Measurements from ENCODE around the gene RAE1.
"Not testable (repeated sequence)": the region's sequence is repeated elsewhere in the genome, so short reads cannot be mapped to it uniquely, and the experiment has no call there.

RAE1 gene

DNA sequence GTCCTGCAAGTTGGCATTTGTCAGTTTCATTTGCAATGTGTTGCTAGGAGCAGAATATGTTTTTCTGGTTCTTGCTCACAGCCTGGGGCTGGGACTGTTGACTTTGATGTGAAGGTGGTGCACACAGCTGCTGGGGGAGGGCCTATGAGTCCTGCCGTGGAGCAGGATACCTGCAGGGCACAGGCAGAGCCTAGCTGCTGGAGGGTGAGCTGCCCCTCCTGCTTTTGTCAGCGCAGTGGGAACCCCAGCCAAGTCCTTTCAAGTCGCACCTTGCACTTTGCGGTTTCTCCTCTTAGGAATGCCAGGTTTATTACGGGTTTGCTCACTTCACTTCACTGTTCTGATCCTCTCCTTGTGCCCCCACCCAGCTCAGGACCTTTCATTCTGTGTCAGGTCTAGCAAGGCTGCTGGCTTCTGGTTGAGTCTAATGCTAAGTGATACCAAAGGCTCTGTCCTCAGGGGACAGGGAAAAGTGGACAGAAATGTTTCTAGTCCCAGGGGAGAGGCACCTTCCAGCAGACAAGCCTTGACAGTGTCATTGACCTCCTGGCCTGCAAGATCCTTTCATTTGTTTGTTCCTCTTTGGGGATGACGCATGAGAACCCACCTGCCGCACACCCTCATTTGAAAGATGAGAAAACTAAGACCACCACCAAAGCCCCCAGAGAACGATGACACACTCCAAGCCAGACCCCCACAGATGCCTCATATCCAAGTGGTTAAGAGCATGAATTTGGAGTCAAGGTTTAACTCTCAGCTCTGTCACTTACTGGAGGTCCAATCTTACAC, 24.2 kb upstream of the RAE1 start:
- no peak for DNase-seq (ENCODE audit: low read depth, low spot score)

GRCh38 chr20:57327820-57328219, 23.2 kb upstream of the RAE1 start:
- DNase-seq (ENCODE audit: low read depth, low spot score): no peak

GRCh38 chr20:57329608-57330221, 21.3 kb upstream of the RAE1 start, which contains the start of gene SPO11:
TSS of gene SPO11 (plus strand) at chr20:57329803. CDS start at chr20:57329868, 65 bp downstream.
- no peak for DNase-seq (ENCODE audit: low read depth, low spot score)

GRCh38 chr20:57330998-57331397, 20.1 kb upstream of the RAE1 start:
- DNase-seq (ENCODE audit: low read depth, low spot score): no peak

DNA sequence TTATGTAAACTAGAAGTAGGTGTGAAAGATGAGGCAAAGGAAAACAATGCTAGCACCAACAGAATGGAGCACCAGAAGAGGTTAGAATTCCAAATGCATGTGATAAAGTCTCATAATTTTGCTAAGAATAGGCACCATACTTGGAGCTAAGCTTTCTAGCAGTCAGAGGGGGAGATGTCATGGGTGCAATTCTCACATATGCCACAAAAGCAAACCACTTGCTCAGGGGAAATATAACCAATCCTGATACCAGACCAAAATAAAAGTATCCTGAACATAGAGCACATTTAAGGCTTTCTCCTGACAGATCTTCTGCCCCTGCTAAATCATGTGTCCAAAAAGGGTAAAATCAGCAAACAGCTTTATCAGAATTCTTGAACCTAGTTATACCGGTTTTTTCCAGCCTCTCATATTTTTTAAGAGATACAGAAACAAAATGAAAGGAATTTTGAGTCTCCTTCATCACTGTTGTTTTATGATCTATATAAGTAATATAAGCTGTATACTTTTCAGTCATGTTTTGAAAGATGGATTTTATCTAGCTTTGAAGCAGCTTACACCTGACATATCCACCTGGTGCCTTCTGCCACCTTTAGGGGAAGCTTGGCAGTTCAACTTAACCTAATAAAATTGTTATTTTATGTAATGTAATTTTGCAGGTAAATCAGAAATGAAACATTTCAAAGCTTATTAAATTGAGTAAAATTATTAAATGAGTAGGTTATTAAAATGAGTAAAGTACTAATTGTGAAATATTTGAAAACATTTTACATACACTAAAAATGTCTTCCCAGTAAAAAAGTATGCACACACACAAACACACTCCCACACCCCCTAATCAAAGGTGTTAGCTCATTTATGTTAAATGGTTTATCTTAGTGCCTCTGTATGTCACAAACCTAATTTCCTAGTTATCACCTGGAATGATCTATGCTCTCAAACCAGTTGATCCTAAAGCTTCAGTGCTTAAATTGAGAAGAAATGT, 18.7 kb upstream of the RAE1 start:
- no peak for DNase-seq (ENCODE audit: low read depth, low spot score)

DNA sequence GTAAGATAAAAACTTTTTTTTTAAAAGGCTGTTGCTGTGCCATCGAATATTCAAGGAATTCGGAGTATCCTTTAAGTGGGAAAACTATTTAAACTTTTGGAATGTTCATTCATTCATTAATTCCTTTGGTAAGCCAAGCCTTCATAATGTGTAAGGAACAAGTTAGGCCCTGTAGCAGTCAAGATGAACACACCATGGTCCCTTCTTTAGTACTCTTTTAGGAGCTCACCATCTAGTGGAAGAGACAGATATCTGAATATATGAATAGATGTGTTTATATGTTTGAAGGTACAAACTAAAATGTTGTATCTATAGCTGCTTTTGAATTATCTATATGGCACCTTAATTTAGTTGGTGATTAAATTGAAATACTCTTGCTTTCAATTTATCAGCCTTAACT, 15.7 kb upstream of the RAE1 start:
- DNase-seq (ENCODE audit: low read depth, low spot score): no peak

- DNase-seq (ENCODE audit: low read depth, low spot score): no peak
Observed at GRCh38 chr20:57341663-57342062, 9.4 kb upstream of the RAE1 start.

DNA sequence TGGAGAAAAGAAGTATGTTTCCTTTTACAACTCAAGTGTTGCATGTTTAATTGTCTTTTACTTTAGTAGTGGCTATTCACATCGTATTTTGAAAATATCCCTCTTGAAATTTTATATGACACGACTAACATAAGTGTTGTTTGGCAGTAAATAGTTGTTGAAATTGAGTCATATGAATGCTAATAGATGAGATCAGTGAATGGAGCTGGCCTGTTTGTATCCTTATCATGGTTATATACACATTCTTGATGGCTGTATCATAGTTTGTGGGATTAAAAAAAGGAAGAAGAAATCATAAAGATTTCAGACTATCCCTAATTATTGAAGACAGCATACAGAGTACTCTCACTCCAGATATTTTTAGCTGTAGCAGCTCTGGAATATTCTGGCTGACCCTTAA, 8.2 kb upstream of the RAE1 start:
- DNase-seq (ENCODE audit: low read depth, low spot score): no peak

- DNase-seq (ENCODE audit: low read depth, low spot score): peak; percentile 42
Observed at GRCh38 chr20:57346477-57346876, 4.6 kb upstream of the RAE1 start.

DNA sequence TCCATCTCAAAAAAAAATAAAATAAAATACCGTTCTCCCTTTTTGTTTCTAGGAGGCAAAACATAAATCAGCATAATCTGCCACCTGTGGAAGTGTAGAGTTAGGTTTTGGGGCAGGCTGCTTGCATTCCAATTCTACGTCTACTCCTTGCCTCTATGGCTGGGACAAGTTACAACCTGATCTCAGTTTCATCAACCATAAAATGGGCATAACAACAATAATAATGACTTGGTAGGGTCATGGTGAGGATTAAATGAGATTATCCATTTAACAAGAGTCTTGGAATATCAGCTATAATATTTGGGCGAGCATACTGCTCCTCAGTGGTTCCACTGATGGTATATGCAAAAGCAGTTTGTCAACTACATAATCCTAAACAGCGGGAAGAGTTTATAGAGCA, 3.7 kb upstream of the RAE1 start:
- DNase-seq (ENCODE audit: low read depth, low spot score): no peak

DNA sequence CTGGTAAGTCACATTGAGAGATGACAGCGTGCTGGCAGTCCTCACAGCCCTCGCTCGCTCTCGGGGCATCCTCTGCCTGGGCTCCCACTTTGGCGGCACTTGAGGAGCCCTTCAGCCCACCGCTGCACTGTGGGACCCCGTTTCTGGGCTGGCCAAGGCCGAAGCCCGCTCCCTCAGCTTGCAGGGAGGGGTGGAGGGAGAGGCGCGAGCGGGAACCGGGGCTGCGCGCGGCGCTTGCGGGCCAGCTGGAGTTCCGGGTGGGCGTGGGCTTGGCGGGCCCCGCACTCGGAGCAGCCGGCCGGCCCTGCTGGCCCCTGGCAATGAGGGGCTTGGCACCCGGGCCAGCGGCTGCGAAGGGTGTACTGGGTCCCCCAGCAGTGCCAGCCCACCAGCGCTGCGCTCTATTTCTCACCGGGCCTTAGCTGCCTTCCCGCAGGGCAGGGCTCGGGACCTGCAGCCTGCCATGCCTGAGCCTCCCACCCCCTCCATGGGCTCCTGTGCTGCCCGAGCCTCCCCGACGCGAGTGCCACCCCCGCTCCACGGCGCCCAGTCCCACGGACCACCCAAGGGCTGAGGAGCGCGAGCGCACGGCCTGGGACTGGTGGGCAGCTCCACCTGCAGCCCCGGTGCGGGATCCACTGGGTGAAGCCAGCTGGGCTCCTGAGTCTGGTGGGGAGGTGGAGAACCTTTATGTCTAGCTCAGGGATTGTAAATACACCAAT, 2.7 kb upstream of the RAE1 start:
- not testable (repeated sequence) for DNase-seq (ENCODE audit: low read depth, low spot score)

DNA sequence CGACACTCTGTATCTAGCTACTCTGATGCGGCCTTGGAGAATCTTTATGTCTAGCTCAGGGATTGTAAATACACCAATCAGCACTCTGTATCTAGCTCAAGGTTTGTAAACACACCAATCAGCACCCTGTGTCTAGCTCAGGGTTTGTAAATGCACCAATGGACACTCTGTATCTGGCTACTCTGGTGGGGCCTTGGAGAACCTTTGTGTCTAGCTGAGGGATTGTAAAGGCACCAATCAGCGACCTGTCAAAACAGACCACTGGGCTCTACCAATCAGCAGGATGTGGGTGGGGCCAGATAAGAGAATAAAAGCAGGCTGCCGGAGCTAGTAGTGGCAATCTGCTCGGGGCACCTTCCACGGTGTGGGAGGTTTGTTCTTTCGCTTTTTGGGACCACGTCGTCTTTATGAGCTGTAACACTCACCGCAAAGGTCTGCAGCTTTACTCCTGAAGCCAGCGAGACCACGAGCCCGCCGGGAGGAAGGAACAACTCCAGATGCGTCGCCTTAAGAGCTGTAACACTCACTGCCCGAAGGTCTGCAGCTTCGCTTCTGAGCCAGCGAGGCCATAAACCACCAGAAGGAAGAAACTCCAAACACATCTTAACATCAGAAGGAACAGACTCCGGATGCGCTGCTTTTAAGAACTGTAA, 2.0 kb upstream of the RAE1 start:
- not testable (repeated sequence) for DNase-seq (ENCODE audit: low read depth, low spot score)

DNA sequence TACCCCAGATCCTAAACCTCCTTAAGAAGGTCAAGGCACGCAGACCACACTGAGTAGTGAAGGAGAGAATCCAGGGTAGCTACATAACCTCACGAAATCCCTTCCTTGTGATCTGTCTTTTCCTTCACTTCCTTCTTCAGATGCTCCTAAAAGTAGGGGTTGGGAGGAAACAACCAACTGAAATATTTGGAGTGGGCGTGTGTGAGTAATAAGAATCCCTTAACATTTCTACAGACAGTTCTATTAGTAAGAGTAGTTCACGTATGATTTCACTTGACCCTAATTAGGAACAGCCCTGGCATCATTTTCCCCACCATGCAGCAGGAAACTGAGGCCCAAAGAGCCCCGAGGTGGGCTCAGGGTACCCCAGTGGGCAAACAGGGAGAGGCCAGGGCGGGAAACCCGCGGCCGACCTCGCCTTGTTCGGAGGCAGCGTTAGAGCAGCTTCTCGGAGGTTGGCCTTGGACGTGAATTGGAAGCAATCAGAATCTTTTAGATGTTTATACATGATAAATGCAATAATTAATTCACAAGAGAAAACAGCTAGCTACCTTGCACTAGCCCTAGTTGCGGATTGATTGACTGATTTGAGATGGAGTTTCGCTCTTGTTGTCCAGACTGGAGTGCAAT, 859 bp upstream of the RAE1 start:
- no peak for DNase-seq (ENCODE audit: low read depth, low spot score)

DNA sequence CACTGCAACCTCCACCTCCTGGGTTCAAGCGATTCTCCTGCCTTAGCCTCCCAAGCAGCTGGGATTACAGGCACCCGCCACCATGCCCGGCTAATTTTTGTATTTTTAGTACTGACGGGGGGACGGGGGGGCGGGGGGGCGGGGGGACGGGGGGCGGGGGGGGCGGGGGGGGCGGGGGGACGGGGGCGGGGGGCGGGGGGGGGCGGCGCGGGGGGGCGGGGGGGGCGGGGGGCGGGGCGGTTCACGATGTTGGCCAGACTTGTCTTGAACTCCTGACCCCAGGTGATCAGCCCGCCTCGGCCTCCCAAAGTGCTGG, 371 bp upstream of the RAE1 start:
- DNase-seq (ENCODE audit: low read depth, low spot score): not testable (repeated sequence)

- DNase-seq (ENCODE audit: low read depth, low spot score): no peak
Observed at GRCh38 chr20:57352305-57352704, 1.2 kb downstream of the RAE1 start.

DNA sequence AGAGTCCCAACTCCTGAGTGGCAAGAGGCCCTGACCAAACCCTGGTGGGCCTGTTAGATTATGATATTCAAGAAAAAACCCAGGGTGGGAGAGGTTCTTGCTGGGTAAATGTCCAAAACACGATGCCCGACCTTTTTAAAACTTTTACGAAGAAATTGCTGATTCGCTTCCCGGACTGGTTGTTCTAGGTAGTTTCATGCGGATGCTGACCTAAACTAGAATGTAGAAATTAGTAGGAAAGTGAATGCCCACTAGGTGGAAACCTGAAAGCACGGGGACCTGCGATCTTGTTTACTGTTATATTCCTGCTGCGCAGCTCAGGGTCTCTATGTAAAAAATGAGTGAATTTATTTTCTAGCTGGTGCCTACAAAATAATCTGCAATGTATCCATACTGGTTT, 2.3 kb downstream of the RAE1 start:
- DNase-seq (ENCODE audit: low read depth, low spot score): no peak

DNA sequence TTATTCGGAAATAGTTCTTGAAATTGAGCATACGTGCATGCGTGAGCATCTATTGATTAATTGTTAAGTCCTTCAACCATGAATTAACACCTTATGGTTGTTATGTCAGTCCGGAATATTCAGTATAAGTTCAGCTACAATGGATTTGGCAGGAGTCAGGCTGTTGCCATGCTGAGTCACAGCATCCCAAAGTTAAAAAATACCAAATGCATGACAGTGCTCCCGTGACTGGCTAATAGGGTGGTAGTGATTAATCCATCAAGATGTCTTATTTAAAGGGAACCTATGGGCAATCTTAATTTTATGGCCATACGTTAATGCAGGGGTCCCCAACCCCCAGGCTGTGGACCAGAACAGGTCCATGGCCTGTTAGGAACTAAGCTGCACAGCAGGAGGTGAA, 10.5 kb downstream of the RAE1 start:
- DNase-seq (ENCODE audit: low read depth, low spot score): no peak

DNA sequence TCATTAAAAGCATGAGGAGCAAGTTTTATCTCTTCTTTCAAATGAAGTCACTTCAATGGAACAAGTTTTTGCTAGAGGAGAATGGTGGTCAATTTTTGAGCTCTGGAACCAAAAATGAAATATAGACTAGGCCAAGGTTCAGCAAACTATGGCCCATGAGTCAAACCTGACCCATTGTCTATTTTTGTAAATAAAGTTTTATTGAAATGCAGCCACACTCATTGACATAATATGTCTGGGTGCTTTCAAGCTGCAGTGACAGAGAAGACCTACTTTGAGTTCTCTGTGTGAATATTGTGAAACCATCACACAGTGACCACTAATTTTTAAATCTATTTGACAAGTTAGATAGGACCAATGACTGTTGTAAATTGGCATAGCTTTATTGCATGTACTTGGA, 13.4 kb downstream of the RAE1 start:
- no peak for DNase-seq (ENCODE audit: low read depth, low spot score)

DNA sequence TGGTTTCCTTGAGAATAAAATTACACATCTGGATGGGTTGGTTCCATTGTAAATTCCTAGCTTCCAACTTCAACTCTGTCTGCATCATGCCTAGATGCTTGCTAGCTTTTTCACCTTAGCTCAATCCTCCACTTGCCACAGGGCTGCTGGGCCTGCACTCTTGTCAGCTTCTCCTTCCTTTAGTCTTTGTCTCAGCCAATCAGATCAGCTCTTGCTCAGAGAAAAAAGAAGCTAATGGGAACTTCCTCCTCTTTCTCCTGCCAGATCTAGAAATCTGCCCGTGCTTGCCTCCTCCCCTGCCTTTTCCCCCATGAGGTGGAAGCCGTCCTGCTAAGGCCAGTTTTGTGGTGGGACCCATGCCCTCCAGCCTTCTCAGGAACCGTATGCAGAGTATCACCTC, 18.5 kb downstream of the RAE1 start:
- DNase-seq (ENCODE audit: low read depth, low spot score): no peak

- no peak for DNase-seq (ENCODE audit: low read depth, low spot score)
Observed at GRCh38 chr20:57370316-57370715, 19.3 kb downstream of the RAE1 start.

GRCh38 chr20:57371363-57371762, 20.3 kb downstream of the RAE1 start:
- DNase-seq (ENCODE audit: low read depth, low spot score): no peak
